Progenitor cell of endocrine pancreas (in vitro differentiated cells): ENCODE results near the gene FURIN. TPM values are rescaled to one million over a fixed set of nuclear protein-coding genes. Genes with fewer than 3 reads are reported as not detected.
"Not testable (repeated sequence)": the region's sequence is repeated elsewhere in the genome, so short reads cannot be mapped to it uniquely, and the experiment has no call there.

Source experiments
- DNase-seq: peaks from one replicate; pipeline ENCODE4 v3.0.0; 2021; ENCODE audit warnings: low spot score; ENCODE audit not compliant: unreplicated experiment
- H3K27ac Mint-ChIP-seq: 2 replicates; pipeline ENCODE4 v1.8.0; 2021; ENCODE audit warnings: mild to moderate bottlenecking, moderate library complexity, mixed read lengths
- H3K27me3 Mint-ChIP-seq: 2 replicates; pipeline ENCODE4 v1.8.0; 2021; ENCODE audit warnings: mixed read lengths
- H3K36me3 Mint-ChIP-seq: 2 replicates; pipeline ENCODE4 v1.8.0; 2022; ENCODE audit warnings: mixed read lengths; ENCODE audit not compliant: insufficient read depth
- H3K4me1 Mint-ChIP-seq: 2 replicates; pipeline ENCODE4 v1.8.0; 2021; ENCODE audit warnings: low read depth, mixed read lengths
- H3K4me3 Mint-ChIP-seq: 2 replicates; pipeline ENCODE4 v1.8.0; 2021; ENCODE audit warnings: low read depth, mild to moderate bottlenecking, moderate library complexity, mixed read lengths
- H3K9me3 Mint-ChIP-seq: 2 replicates; pipeline ENCODE4 v1.8.0; 2021; ENCODE audit warnings: low read depth, mixed read lengths
- total RNA-seq: library from RNA; stranded (reverse); gene quantifications from 2 replicates; pipeline ENCODE4 v1.2.1, GENCODE V29; 2021
- TF ChIP-seq, protein P1 (sequence below): fragments of 200-600 bp; sonication (generic); IDR thresholded peaks from one replicate; pipeline ENCODE4 v1.5.0; 2021; ENCODE audit warnings: antibody characterized with exemption, mild to moderate bottlenecking; ENCODE audit not compliant: unreplicated experiment

The FURIN gene
- total RNA-seq, 1 donor from 2014 or later, result 64.8 TPM

- Mint-ChIP-seq H3K36me3 (peaks cover 22% of the 10 kb centered on the region), H3K27me3 (no peaks in the 10 kb centered on the region), H3K4me3 (no peak overlapping the region), H3K4me1 (no peaks in the 10 kb centered on the region), H3K27ac (no peak overlapping the region), H3K9me3 (no peaks in the 10 kb centered on the region)
- no peak for DNase-seq
- TF ChIP-seq, protein P1, sequence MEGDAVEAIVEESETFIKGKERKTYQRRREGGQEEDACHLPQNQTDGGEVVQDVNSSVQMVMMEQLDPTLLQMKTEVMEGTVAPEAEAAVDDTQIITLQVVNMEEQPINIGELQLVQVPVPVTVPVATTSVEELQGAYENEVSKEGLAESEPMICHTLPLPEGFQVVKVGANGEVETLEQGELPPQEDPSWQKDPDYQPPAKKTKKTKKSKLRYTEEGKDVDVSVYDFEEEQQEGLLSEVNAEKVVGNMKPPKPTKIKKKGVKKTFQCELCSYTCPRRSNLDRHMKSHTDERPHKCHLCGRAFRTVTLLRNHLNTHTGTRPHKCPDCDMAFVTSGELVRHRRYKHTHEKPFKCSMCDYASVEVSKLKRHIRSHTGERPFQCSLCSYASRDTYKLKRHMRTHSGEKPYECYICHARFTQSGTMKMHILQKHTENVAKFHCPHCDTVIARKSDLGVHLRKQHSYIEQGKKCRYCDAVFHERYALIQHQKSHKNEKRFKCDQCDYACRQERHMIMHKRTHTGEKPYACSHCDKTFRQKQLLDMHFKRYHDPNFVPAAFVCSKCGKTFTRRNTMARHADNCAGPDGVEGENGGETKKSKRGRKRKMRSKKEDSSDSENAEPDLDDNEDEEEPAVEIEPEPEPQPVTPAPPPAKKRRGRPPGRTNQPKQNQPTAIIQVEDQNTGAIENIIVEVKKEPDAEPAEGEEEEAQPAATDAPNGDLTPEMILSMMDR, result no peak
Measured at GRCh38 chr15:90918835-90919234, 50.4 kb downstream of the FURIN start.

- TF ChIP-seq, protein P1, result no peak
- no peak overlapping the region for H3K4me3 Mint-ChIP-seq
- no peaks in the 10 kb centered on the region for H3K9me3 Mint-ChIP-seq
- no peaks in the 10 kb centered on the region for H3K27me3 Mint-ChIP-seq
- DNase-seq, result no peak
- H3K36me3 Mint-ChIP-seq, result peaks cover 13% of the 10 kb centered on the region
- H3K4me1 Mint-ChIP-seq, result no peaks in the 10 kb centered on the region
- H3K27ac Mint-ChIP-seq, result no peak overlapping the region
Measured at GRCh38 chr15:90921887-90922286, 53.5 kb downstream of the FURIN start.

GRCh38 chr15:90922712-90923322 is 54.4 kb downstream of the FURIN start:
- H3K36me3 Mint-ChIP-seq, H3K4me1 Mint-ChIP-seq, H3K4me3 Mint-ChIP-seq, H3K9me3 Mint-ChIP-seq, H3K27ac Mint-ChIP-seq, H3K27me3 Mint-ChIP-seq, DNase-seq: not testable (repeated sequence)

DNA sequence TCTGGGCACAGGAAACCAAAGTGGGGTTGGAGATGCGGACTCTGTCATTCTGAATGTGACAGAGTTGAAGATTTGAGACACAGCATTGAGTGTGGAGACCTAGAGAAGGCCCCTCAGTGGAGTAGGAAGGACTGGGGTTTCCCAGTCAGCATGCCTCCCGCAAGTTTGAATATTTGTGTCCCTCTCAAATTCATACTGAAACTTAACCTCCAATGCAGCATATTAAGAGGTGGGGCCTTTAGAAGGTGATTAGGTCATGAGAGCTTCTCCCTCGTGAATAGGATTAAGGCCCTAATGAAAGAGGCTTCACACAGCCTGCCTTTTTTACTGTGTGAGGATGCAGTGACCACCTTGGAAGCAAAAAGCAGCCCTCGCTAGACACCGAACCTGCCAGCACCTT is 56.0 kb downstream of the FURIN start:
- Mint-ChIP-seq H3K4me3 (no peak overlapping the region), H3K9me3 (no peaks in the 10 kb centered on the region), H3K4me1 (no peaks in the 10 kb centered on the region), H3K27me3 (no peaks in the 10 kb centered on the region), H3K36me3 (peaks cover 6% of the 10 kb centered on the region), H3K27ac (no peak overlapping the region)
- TF ChIP-seq, protein P1, result no peak
- DNase-seq, result no peak

DNA sequence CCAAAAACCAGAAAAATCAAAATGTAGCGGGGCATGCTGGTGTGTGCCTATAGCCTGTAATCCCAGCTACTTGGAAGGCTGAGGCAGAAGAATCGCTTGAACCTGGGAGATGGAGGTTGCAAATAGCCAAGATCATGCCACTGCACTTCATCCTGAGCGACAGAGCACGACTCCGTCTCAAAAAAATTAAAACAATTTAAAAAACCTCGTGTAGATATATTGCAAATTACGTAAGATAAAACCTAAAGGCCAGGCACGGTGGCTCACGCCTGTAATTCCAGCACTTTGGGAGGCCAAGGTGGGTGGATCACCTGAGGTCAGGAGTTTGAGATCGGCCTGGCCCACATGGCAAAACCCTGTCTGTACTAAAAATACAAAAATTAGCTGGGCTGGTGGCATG is 58.4 kb downstream of the FURIN start:
- not testable (repeated sequence) for H3K4me3 Mint-ChIP-seq, H3K9me3 Mint-ChIP-seq, H3K27me3 Mint-ChIP-seq, H3K36me3 Mint-ChIP-seq, H3K4me1 Mint-ChIP-seq, H3K27ac Mint-ChIP-seq, DNase-seq

DNA sequence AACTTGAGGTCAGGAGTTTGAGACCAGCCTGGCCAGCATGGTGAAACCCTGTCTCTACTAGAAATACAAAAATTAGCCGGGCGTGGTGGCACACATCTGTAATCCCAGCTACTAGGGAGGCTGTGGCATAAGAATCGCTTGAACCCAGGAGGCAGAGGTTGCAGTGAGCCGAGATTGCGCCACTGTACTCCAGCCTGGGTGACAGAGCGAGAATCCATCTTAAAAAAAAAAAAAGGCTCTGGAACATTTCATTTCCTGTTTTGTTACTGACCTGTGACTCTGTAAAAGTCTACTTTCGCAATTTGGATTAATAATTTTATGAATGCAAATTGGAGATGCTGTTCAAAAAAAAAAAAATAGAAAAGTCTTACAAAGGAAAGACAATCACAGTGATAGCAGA is 59.7 kb downstream of the FURIN start:
- H3K27me3 Mint-ChIP-seq, H3K4me1 Mint-ChIP-seq, H3K4me3 Mint-ChIP-seq, DNase-seq, H3K27ac Mint-ChIP-seq, H3K9me3 Mint-ChIP-seq, H3K36me3 Mint-ChIP-seq: not testable (repeated sequence)

- Mint-ChIP-seq H3K9me3 (no peaks in the 10 kb centered on the region), H3K36me3 (no peaks in the 10 kb centered on the region), H3K27me3 (no peaks in the 10 kb centered on the region), H3K4me3 (no peak overlapping the region), H3K4me1 (peaks cover 6% of the 10 kb centered on the region), H3K27ac (no peak overlapping the region)
- DNase-seq, result no peak
- TF ChIP-seq, protein P1, result no peak
Measured at GRCh38 chr15:90929246-90930019, 61.0 kb downstream of the FURIN start.
